GM12892 (cell line): ENCODE data around the gene AQP11.

ENCODE experiments used
- POLR2A ChIP-seq: IDR thresholded peaks from 2 replicates; pipeline ENCODE4 v1.6.1; 2011; ENCODE audit warnings: low read depth, low read length, control low read depth
- TAF1 ChIP-seq: IDR thresholded peaks from 2 replicates; pipeline ENCODE4 v1.6.1; 2011; ENCODE audit warnings: low read depth, mild to moderate bottlenecking, control low read depth, low read length, borderline replicate concordance

DNA sequence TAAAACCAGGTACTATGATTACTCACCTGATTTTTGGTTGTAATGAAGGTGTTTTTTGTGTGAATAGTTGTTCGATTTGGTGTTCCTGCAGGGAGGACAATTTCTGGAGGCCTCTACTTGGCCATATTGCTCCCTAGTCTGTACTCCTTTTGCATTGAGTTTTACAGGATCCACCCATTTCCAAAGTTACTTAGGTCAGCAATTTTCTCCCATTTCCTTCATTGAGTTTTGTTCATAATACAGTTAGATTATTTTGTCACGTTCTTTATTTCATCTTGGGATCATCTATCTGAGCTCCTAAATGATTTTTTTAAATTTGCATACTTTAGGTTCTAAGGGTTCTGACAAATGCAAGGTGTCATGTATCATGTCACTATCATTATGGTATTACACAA lies 20.1 kb upstream of the AQP11 start:
- TF ChIP-seq POLR2A, result no peak
- TF ChIP-seq TAF1, result no peak
